ENCODE measurements around the gene CAMTA2.

Gene CAMTA2

GRCh38 chr17:4946312-4946976 is 41.0 kb downstream of the CAMTA2 start:
- peak; percentile 73 for DNase-seq

DNA sequence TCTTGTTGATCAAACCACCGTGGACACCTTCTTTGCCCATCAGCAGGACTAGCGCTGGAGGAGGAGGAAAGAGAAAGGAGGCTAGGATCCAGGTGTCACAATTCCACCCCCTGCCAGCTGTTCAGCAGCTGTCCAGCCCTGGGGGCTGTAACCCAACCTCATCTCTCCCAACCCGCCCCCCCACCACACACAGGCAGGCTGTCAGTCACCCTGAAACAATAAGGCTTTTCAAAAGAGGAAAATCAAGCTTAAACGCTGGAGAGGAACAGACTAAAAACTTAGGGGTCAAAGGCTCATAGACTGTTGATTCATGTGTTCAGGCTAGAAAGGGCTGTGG is 41.6 kb downstream of the CAMTA2 start:
- no peak for DNase-seq

- DNase-seq, result peak; percentile 94
These were observed 42.1 kb downstream of the CAMTA2 start for GRCh38 chr17:4945176-4945943.

DNA sequence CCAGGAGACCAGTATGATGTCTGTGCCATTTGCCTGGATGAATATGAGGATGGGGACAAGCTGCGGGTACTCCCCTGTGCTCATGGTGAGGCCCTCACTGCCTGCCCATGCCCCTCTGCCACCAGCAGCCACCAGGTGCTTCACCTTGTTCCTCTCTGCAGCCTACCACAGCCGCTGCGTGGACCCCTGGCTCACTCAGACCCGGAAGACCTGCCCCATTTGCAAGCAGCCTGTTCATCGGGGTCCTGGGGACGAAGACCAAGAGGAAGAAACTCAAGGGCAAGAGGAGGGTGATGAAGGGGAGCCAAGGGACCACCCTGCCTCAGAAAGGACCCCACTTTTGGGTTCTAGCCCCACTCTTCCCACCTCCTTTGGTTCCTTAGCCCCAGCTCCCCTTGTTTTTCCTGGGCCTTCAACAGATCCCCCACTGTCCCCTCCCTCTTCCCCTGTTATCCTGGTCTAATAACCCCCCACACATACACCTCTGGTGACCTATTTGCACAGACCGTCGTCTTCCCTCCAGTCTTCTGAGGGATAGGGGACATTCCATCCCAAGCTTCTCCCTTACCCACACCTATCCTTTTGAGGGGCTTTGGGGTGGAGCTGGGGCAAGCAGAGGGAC is 42.8 kb downstream of the CAMTA2 start:
- no peak for DNase-seq

GRCh38 chr17:4944163-4944553 is 43.3 kb downstream of the CAMTA2 start:
- DNase-seq, result no peak

- no peak for DNase-seq
These were observed 44.5 kb downstream of the CAMTA2 start for GRCh38 chr17:4942760-4943508.

DNA sequence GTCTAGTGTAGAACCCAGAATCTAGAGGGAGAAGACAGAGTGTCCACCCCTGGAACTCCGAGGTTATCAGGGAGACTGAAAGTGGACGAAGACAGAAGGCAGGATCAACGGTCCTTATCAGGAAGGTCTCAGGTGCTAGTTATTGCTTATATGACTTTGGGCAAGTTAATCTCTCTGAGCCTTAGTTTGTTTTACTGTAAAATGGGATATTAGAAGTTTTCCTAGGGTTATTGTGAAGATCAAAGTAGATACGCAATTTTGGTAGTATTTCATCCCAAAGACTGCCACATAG is 46.2 kb downstream of the CAMTA2 start:
- no peak for DNase-seq

DNA sequence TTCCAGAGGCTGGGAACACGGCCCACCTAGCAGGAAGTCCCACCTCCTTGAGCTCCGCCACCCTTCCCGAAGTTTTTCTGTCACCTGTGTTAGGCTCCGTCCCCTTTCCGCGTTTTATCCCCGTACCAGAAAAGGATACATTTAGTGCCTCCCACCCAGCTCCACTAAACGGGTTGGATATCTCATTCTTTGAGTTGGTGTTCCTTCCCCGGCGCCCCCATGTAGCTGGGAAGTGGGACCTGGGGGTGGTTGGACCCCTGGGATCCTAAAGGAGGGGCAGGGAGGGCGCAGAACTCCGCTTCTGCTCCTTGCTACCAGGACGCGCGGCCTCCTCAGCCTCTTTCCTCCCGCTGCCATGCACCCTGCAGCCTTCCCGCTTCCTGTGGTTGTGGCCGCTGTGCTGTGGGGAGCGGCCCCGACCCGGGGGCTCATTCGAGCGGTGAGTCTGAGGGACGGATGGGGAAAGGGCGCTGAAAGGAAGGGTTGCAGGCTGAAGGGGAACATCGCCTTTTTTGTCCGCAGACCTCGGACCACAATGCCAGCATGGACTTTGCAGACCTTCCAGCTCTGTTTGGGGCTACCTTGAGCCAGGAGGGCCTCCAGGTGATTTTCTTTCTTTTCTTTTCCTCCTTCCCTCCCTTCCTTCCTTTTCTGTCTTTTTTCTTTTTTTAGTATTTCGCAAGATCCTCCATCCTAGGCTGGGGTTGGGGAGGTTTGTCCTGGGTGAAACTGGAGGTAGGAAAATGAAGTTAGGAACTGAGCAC is 46.7 kb downstream of the CAMTA2 start:
- DNase-seq, result no peak

DNA sequence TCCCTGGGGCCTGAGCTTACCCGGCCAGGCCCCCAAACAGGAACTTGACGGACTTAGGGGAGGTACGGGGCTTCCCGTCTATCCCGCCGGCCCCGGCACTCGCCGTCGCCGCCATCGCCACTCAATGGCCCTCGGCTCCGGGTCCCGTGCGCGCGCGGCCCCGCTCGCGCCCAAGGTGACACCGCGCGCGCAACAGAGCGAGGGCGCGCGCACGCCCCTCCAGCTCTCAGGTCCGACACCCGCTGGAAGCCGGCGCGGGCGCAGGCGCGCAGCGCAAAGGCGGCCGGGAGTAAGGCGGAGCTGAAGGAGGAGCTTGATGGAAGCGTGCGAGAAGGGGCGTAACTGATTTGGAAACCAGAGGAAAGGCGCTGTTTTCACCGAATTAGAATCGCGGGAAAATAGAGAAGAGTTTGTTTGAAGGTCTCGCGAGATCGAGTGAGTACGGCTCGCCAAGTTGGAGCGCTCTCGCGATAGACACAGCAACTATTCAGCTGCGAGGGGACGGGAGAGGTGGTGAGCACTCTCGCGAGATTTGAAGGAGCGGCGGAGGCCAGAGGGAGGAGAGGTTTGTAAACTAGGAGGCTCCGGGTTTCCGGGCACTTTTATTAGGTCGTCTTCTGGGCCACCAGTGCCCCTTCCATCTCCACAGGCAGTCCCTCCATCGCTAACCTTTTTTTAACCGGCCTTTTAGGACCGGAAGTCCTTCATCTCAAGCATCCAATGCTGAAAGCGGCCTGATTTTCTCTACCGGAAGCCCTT is 47.5 kb downstream of the CAMTA2 start, which contains the start of the genes RNF167 and SLC25A11:
RNF167 (plus strand) TSS at position 473 of the 759 bp plus-strand sequence. CDS start 642 bp downstream, outside the sequence.
SLC25A11 (minus strand) TSS at position 251 of the 759 bp plus-strand sequence; CDS start at position 115, 136 bp downstream.
- peak; percentile 99 for DNase-seq

DNA sequence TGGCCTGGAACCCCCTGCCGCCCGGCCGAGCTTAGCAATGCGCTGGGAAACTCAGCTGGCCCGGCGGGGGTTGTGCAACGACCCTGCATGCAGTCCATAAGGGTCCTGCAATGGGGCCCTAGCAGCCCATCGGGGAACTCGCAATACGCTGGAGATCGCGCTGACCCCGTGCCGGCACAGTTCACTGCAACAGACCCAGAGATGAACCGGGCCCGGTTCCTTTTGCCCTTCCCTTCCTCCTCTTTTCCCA is 48.0 kb downstream of the CAMTA2 start:
- DNase-seq, result no peak

GRCh38 chr17:4938688-4939545 is 48.6 kb downstream of the CAMTA2 start:
- no peak for DNase-seq

GRCh38 chr17:4938069-4938491 is 49.4 kb downstream of the CAMTA2 start:
- DNase-seq, result no peak

DNA sequence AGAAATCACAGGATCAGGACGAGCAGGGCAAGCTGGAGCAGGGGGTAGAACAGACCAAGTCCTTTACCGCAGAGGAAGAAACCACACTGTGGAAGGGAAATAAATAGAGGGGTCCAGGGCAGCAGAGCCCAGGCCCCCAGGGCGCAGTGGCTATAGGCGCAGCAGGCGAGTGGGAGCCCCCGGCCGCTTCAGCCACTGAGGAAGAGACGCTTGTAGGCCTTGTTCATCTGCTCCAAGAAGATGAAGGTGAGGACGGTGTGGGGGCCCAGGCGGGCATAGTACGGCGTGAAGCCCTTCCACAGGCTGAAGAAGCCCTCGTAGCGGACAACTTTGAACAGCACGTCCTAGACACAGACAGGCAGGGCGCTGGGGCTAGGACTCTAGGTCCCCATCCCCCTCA is 49.9 kb downstream of the CAMTA2 start:
- no peak for DNase-seq

DNA sequence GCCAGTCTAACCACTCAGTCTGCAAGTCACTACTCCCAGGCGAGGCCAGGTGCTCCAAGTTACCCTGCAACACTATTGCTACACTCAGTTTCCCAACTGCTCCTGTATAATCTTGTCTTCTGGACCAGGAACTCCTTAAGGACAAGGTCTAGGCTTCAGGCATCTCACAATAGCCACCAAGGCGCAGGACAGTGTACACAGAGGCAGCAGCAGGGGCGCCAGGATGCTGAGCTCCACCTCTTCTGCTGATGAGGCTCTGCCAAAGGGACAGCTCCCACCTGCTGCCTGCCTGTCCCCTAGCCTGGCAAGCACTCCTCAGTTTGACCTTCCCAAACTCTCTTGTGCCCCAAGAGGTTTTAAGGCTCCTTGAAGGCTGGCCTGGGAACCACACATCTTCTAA is 51.0 kb downstream of the CAMTA2 start:
- DNase-seq, result no peak

DNA sequence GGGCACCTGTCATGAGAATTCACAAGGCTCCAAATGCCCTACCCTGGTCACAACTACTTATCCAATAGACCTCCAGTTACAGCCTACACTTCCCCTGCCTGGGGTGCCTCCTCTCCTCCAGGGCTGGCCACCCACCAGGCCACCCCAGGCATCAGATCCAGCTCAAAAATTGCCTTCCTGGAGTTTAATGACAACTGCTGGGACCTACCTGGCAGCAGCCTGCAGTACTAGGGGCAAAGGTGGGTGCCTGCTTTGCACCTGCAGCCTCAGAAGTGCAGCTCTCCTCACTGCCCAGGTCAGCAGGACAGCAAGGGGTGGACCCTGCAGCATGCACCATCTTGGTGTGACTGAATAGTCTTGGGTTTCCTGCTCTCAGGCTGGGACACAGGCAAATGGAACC is 51.8 kb downstream of the CAMTA2 start:
- no peak for DNase-seq

- peak; percentile 62 for DNase-seq
These were observed 53.1 kb downstream of the CAMTA2 start for GRCh38 chr17:4934173-4934979.

- no peak for DNase-seq
These were observed 53.8 kb downstream of the CAMTA2 start for GRCh38 chr17:4933646-4934045.

GRCh38 chr17:4932756-4933155 is 54.7 kb downstream of the CAMTA2 start:
- no peak for DNase-seq

DNA sequence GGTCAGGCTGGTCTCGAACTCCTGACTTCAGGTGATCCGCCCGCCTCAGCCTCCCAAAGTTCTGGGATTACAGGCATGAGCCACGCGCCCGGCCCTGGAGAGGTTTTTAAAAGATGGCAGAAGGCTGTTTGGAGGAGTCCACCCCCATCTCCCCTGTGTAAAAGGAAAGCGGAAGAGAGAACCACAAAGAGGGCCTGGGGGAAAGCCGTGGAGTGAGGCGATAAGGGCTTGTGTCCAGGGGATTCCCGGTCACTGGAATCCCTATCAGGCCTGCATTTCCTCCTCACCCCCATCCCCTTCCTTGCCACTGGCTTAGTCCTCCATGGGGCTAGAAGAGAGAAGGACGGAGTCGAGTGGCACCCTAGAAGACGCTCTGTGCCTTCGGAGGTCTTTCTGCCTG is 55.5 kb downstream of the CAMTA2 start, which contains the start of gene GP1BA:
GP1BA (plus strand) TSS at position 315 of the 400 bp plus-strand sequence. CDS start 328 bp downstream, outside the sequence.
- DNase-seq, result peak; percentile 49

- no peak for DNase-seq
These were observed 58.6 kb downstream of the CAMTA2 start for GRCh38 chr17:4928881-4929280.
